Left lung (tissue), 10 donors: ENCODE data around the gene CASTOR1. TPM values are rescaled to one million over a fixed set of nuclear protein-coding genes. Genes with fewer than 3 reads are reported as not detected.
A peak's percentile ranks its signal among the peaks of the same experiment; 100 is the strongest.

Source experiments
- ATAC-seq: fragments of 200-7000 bp; cut with Tn5 transposase; one replicate; pipeline ENCODE4 v1.9.1; 2020; ENCODE audit warnings: moderate library complexity
- DNase-seq, 4 donors: peaks; one replicate each; pipeline ENCODE4 v3.0.0-alpha.2; 2013 to 2020
- H3K27ac ChIP-seq, 2 donors: fragments of 200-600 bp; sonication (generic) in 1 of 2; one replicate each; pipeline versions ENCODE4 v1.5.0 to v1.8.0; 2020 to 2021
- H3K27me3 ChIP-seq, 2 donors: fragments of 200-600 bp; sonication (generic) in 1 of 2; one replicate each; pipeline versions ENCODE4 v1.5.0 to v1.8.0; 2020 to 2021
- H3K36me3 ChIP-seq, 2 donors: fragments of 200-600 bp; sonication (generic) in 1 of 2; one replicate each; pipeline versions ENCODE4 v1.5.0 to v1.8.0; 2020 to 2021
- H3K4me1 ChIP-seq, 2 donors: fragments of 200-600 bp; one replicate each; pipeline ENCODE4 v1.8.0; 2021
- H3K4me3 ChIP-seq, 2 donors: fragments of 200-600 bp; sonication (generic) in 1 of 2; one replicate each; pipeline versions ENCODE4 v1.5.0 to v1.8.0; 2020 to 2021; ENCODE audit warnings: mild to moderate bottlenecking in 1 of 2
- H3K9me3 ChIP-seq, 2 donors: fragments of 200-600 bp; sonication (generic) in 1 of 2; one replicate each; pipeline versions ENCODE4 v1.5.0 to v1.8.0; 2020 to 2021
- CTCF ChIP-seq, 2 donors: fragments of 200-600 bp; sonication (generic) in 1 of 2; IDR thresholded peaks; one replicate each; pipeline versions ENCODE4 v1.5.0 to v1.8.0; 2021; ENCODE audit warnings: antibody characterized with exemption in 2 of 2
- intact Hi-C, 2 donors: fragments of 100-400 bp; cut with DNase I; formaldehyde crosslinking; loops; one replicate each; pipeline versions ENCODE4 v1.11.2 to v1.14.2; 2022
- polyA plus RNA-seq, 6 donors: library from polyadenylated mRNA; unstranded; fragments of 120-200 nt; gene quantifications; one replicate each; pipeline ENCODE4 v1.2.1, GENCODE V29; 2013; ENCODE audit not compliant: insufficient read length in 6 of 6
- total RNA-seq, 2 donors: library from RNA; stranded (reverse); fragmentation: NEBNext Ultra II Directional; extraction: Animal tissue kit (Norgen Biotek cat#: 25700); gene quantifications; one replicate each; pipeline ENCODE4 v1.2.1, GENCODE V29; 2021
- donor health status: DM: no; HTN: yes; CAD: no.
- donor health status: DM: no; HTN: no; CAD: no.

Gene CASTOR1
- total and polyA plus RNA-seq, 8 donors, result 10.7 to 16.7 (median 14.4) TPM

- ATAC-seq (no peak), DNase-seq (peak in 2 of 4 donors; percentile 65 to 78)
- peaks cover 0 to 48% of the 10 kb centered on the region in 2 donors for H3K27me3 ChIP-seq
- no peaks in the 10 kb centered on the region for H3K9me3 ChIP-seq
- no peak for TF ChIP-seq CTCF (IDR thresholded peaks at IDR 0.05)
- intact Hi-C loops, result no loop called here
- peaks cover 11 to 75% of the 10 kb centered on the region in 2 donors for H3K4me1 ChIP-seq
- no peak overlapping the region for H3K4me3 ChIP-seq
- H3K36me3 ChIP-seq, result no peaks in the 10 kb centered on the region
- no peak overlapping the region for H3K27ac ChIP-seq
These were observed 40.0 kb downstream of the CASTOR1 start for GRCh38 chr22:30249049-30250038.

- no peak for ATAC-seq
- peaks cover 10 to 67% of the 10 kb centered on the region in 2 donors for H3K4me1 ChIP-seq
- peak in 1 of 4 donors; percentile 36 for DNase-seq
- H3K36me3 ChIP-seq, result no peaks in the 10 kb centered on the region
- H3K9me3 ChIP-seq, result no peaks in the 10 kb centered on the region
- intact Hi-C loops, result no loop called here
- no peak overlapping the region for H3K27ac ChIP-seq
- H3K4me3 ChIP-seq, result no peak overlapping the region
- no peak for TF ChIP-seq CTCF (IDR thresholded peaks at IDR 0.05)
- peaks cover 0 to 54% of the 10 kb centered on the region in 2 donors for H3K27me3 ChIP-seq
These were observed 40.8 kb downstream of the CASTOR1 start for GRCh38 chr22:30248484-30248883.

GRCh38 chr22:30247974-30248373 lies 41.3 kb downstream of the CASTOR1 start:
- no peak overlapping the region for H3K4me3 ChIP-seq
- no peaks in the 10 kb centered on the region for H3K9me3 ChIP-seq
- ATAC-seq, result no peak
- intact Hi-C loops, result no loop called here
- no peak for TF ChIP-seq CTCF (IDR thresholded peaks at IDR 0.05)
- no peak overlapping the region for H3K27ac ChIP-seq
- peaks cover 8 to 62% of the 10 kb centered on the region in 2 donors for H3K4me1 ChIP-seq
- peaks cover 0 to 54% of the 10 kb centered on the region in 2 donors for H3K27me3 ChIP-seq
- peak in 1 of 4 donors; percentile 54 for DNase-seq
- H3K36me3 ChIP-seq, result no peaks in the 10 kb centered on the region

- intact Hi-C loops, result no loop called here
- DNase-seq, result no peak
- no peak for ATAC-seq
- no peak for TF ChIP-seq CTCF (IDR thresholded peaks at IDR 0.05)
- H3K4me1 ChIP-seq, result peaks cover 8 to 58% of the 10 kb centered on the region in 2 donors
- peak overlapping the region in 1 of 2 donors; percentile 47 for H3K4me3 ChIP-seq
- H3K27ac ChIP-seq, result no peak overlapping the region
- no peaks in the 10 kb centered on the region for H3K36me3 ChIP-seq
- H3K27me3 ChIP-seq, result peaks cover 0 to 54% of the 10 kb centered on the region in 2 donors
- no peaks in the 10 kb centered on the region for H3K9me3 ChIP-seq
These were observed 41.7 kb downstream of the CASTOR1 start for GRCh38 chr22:30247561-30247960.

GRCh38 chr22:30246814-30247376 lies 42.4 kb downstream of the CASTOR1 start:
- Histone ChIP-seq H3K36me3 (no peaks in the 10 kb centered on the region), H3K9me3 (no peaks in the 10 kb centered on the region), H3K4me1 (peaks cover 8 to 51% of the 10 kb centered on the region in 2 donors), H3K27me3 (peaks cover 0 to 54% of the 10 kb centered on the region in 2 donors), H3K27ac (peak overlapping the region in 1 of 2 donors; percentile 50), H3K4me3 (peak overlapping the region; percentile 34 to 47)
- DNase-seq (peak in 1 of 4 donors; percentile 76), ATAC-seq (peak; percentile 1)
- no peak for TF ChIP-seq CTCF (IDR thresholded peaks at IDR 0.05)
- intact Hi-C loops, result no loop called here
